ENCODE data around the gene RITA1. TPM values are rescaled to one million over a fixed set of nuclear protein-coding genes. Genes with fewer than 3 reads are reported as not detected.

Gene RITA1
- total and polyA plus RNA-seq, 2 donors (not counting 3 experiments of a cell fraction or from before 2014, with no cell fraction given) = 20.7 to 21.3 TPM

DNA sequence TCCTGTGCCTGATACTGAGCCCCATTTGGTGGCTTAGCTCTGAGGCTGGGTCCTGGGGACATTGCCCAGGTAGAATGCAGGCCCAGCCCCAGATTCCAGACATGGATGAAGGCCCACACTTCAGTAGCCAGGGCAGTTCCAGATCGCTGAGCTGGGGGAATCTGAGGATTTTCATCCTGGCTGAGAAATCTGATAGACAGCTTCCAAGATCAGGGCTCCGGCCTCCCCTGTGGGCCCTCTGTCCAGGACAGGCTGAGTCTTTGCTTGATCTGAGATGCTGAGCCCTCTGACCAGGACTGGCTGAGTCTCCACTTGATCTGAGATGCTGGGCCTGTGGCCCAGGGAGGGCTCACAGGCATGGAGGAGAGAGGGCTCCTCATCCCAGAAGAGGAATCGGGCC lies 46.7 kb upstream of the RITA1 start:
- H3K4me1 ChIP-seq (ENCODE audit: control insufficient read depth, extremely low read depth, insufficient read depth, low read length) = no peaks in the 10 kb centered on the region
- dilution Hi-C loops (cut with MboI; ENCODE audit: extremely low pct_ligation_motif_present, low sequenced_read_pairs) (no loop called here), intact Hi-C loops (cut with micrococcal nuclease) (no loop called here)
- H3K9ac ChIP-seq (replicated peaks; ENCODE audit: extremely low read depth, insufficient read depth, low read length) = no peak overlapping the region
- no TSS peak for BruUV-seq (replicated peaks)
- H3K27ac ChIP-seq (ENCODE audit: insufficient read depth, low read depth, low read length) = no peak overlapping the region
- CTCF ChIA-PET = interaction anchor here (2.3 kb wide), 1 partner anchor 146 kb away, joined by 7 read pairs; no protein-coding TSS in a partner anchor
- H4K20me1 ChIP-seq (replicated peaks; ENCODE audit: control insufficient read depth, extremely low read depth, insufficient read depth, low read length) = no peaks in the 10 kb centered on the region
- no peaks in the 10 kb centered on the region for H3K27me3 ChIP-seq (ENCODE audit: control insufficient read depth in 2 of 2, insufficient read depth in 2 of 2, low read length in 2 of 2)
- no peak overlapping the region for H3K4me2 ChIP-seq (ENCODE audit: insufficient read depth, low read length)
- H3K9me1 ChIP-seq (replicated peaks; ENCODE audit: control insufficient read depth, extremely low read depth, insufficient read depth, low read length) = no peaks in the 10 kb centered on the region
- FAIRE-seq = no peak
- H2AFZ ChIP-seq (ENCODE audit: low read depth, low read length) = no peak overlapping the region
- TF ChIP-seq EZH2 (IDR thresholded peaks at IDR 0.05; ENCODE audit: borderline replicate concordance, low read depth, low read length, severe bottlenecking) = no peak
- TF ChIP-seq, protein P1, sequence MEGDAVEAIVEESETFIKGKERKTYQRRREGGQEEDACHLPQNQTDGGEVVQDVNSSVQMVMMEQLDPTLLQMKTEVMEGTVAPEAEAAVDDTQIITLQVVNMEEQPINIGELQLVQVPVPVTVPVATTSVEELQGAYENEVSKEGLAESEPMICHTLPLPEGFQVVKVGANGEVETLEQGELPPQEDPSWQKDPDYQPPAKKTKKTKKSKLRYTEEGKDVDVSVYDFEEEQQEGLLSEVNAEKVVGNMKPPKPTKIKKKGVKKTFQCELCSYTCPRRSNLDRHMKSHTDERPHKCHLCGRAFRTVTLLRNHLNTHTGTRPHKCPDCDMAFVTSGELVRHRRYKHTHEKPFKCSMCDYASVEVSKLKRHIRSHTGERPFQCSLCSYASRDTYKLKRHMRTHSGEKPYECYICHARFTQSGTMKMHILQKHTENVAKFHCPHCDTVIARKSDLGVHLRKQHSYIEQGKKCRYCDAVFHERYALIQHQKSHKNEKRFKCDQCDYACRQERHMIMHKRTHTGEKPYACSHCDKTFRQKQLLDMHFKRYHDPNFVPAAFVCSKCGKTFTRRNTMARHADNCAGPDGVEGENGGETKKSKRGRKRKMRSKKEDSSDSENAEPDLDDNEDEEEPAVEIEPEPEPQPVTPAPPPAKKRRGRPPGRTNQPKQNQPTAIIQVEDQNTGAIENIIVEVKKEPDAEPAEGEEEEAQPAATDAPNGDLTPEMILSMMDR (IDR thresholded peaks at IDR 0.05; ENCODE audit: extremely low read depth in 1 of 2, insufficient read depth in 1 of 2, low read depth in 1 of 2, low read length in 2 of 2) = no peak
- no peak for TF ChIP-seq POLR2A (IDR thresholded peaks at IDR 0.05; ENCODE audit: low read depth, low read length)
- no peak for TF ChIP-seq JUN (IDR thresholded peaks at IDR 0.05; ENCODE audit: borderline replicate concordance, insufficient read depth, insufficient read length, low read depth)
- no peak for TF ChIP-seq MYC (IDR thresholded peaks at IDR 0.05; ENCODE audit: low read depth, low read length)
- no peak for TF ChIP-seq FOS (IDR thresholded peaks at IDR 0.05; ENCODE audit: borderline replicate concordance, insufficient read depth, low read length)
- TF ChIP-seq POLR2AphosphoS5 (IDR thresholded peaks at IDR 0.05; ENCODE audit: insufficient read depth, low read depth, low read length) = no peak
- TF ChIP-seq GATA2 (IDR thresholded peaks at IDR 0.05; ENCODE audit: insufficient read depth, insufficient read length, low read depth, low read length) = no peak
- H3K4me3 ChIP-seq (replicated peaks in 1 of 3; ENCODE audit: insufficient read depth in 1 of 3, low read depth in 1 of 3, low read length in 3 of 3) = no peak overlapping the region
- no peaks in the 10 kb centered on the region for H3K79me2 ChIP-seq (ENCODE audit: control insufficient read depth, insufficient read depth, low read length)
- POLR2A ChIA-PET = no interaction called here
- no peaks in the 10 kb centered on the region for H3K36me3 ChIP-seq (ENCODE audit: control insufficient read depth in 2 of 2, extremely low read depth in 1 of 2, insufficient read depth in 2 of 2, low read length in 2 of 2)
- no peaks in the 10 kb centered on the region for H3K9me3 ChIP-seq (replicated peaks; ENCODE audit: control insufficient read depth, insufficient read depth, low read length)
- no peak for DNase-seq (ENCODE audit: low read depth, low spot score)
